IPS-18c (cell line): ENCODE measurements around the gene ABI3BP.

Source experiments
- H3K4me3 ChIP-seq: 2 replicates; pipeline ENCODE4 v1.7.0; 2013; ENCODE audit warnings: low read depth, mild to moderate bottlenecking, low read length, moderate library complexity; ENCODE audit not compliant: insufficient read depth
- H3K9me3 ChIP-seq: one replicate; pipeline ENCODE4 v1.6.1; 2013; ENCODE audit warnings: mild to moderate bottlenecking, low read length, moderate library complexity; ENCODE audit not compliant: control insufficient read depth, insufficient read depth

The ABI3BP gene

GRCh38 chr3:100831629-100832028 lies 161.6 kb downstream of the ABI3BP start:
- Histone ChIP-seq H3K4me3 (no peak overlapping the region), H3K9me3 (no peaks in the 10 kb centered on the region)

- Histone ChIP-seq H3K4me3 (no peak overlapping the region), H3K9me3 (no peaks in the 10 kb centered on the region)
Observed at GRCh38 chr3:100830931-100831330, 162.3 kb downstream of the ABI3BP start.

- no peaks in the 10 kb centered on the region for H3K9me3 ChIP-seq
Observed at GRCh38 chr3:100825574-100825973, 167.6 kb downstream of the ABI3BP start.

GRCh38 chr3:100815583-100815982 lies 177.6 kb downstream of the ABI3BP start:
- no peak overlapping the region for H3K4me3 ChIP-seq

More at GRCh38 chr3:100825574-100825973, 167.6 kb downstream of the ABI3BP start:
- H3K4me3 ChIP-seq, result no peak overlapping the region

GRCh38 chr3:100813828-100814227 lies 179.4 kb downstream of the ABI3BP start:
- Histone ChIP-seq H3K4me3 (no peak overlapping the region), H3K9me3 (no peaks in the 10 kb centered on the region)

More at GRCh38 chr3:100815583-100815982, 177.6 kb downstream of the ABI3BP start:
- no peaks in the 10 kb centered on the region for H3K9me3 ChIP-seq

DNA sequence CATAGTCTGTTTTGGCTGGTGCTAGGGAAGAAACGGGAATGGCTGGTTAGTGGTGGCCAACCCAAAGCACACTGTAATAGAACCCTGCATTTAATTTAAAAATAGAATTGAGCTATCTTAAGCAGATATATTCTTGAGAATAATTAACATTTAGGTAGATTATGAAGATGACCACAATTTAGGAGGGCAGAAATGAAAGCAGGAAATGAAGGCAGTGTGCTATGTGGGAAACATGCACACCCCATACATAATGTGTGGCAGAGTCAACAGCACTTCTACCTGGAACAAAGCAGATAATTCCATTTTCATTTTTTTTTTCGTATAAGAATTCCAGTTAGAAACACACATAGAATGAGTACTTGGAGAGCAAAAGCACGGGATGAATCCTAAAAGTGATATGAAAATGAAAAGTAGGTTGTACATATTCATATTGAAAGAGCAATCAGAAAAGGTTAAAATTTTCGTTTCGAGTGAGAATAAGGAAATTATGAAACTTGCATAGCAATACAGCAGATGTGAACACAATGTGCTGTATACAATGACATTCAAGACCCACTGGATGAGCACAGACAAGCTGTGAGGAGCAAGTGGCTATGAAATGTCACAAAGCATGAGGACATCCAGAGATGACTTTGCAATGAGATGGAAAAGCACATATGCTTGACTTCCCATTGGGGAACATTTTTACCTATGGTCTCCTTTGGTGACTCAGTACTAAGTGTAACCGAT lies 181.3 kb downstream of the ABI3BP start:
- no peak overlapping the region for H3K4me3 ChIP-seq
- H3K9me3 ChIP-seq, result no peaks in the 10 kb centered on the region

DNA sequence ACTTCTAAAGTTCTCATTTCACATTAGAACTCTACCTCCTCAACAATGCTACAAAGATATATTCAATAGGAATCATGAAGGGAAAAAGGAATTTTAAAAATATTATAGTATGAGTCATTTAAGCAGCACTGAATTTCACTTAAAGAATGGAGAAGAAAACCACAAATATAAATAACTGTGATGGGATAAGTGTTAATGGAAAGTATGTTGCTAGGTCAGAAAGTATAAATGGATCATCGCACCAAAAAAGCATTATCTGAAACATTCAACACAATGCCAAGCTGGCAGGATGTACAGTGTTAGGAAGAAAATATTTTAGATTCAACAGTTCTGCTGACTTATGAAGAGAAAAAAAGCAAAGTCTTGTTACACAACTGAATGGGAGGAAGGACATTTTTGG lies 182.6 kb downstream of the ABI3BP start:
- Histone ChIP-seq H3K9me3 (no peaks in the 10 kb centered on the region), H3K4me3 (no peak overlapping the region)

- Histone ChIP-seq H3K4me3 (no peak overlapping the region), H3K9me3 (no peaks in the 10 kb centered on the region)
Observed at GRCh38 chr3:100804631-100805030, 188.6 kb downstream of the ABI3BP start.

DNA sequence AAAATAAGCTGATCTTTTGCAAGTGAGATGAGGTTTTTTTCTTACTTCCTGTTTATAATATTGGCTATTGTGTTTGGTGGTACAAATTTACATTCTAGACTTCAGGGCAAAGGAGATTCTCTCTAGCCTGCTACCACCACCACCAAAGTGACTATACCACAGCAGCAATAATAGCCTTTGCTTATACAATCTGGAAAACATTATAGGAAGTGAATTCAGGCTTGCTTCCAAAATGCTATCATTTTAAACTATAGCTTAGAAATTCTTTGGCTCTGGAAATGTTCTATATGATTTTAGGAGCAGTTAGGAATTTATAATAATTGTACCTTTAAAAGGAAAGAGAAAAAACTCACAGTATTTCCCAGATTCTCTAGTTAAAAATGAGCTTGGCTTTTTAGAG lies 189.5 kb downstream of the ABI3BP start:
- Histone ChIP-seq H3K9me3 (no peaks in the 10 kb centered on the region), H3K4me3 (no peak overlapping the region)

DNA sequence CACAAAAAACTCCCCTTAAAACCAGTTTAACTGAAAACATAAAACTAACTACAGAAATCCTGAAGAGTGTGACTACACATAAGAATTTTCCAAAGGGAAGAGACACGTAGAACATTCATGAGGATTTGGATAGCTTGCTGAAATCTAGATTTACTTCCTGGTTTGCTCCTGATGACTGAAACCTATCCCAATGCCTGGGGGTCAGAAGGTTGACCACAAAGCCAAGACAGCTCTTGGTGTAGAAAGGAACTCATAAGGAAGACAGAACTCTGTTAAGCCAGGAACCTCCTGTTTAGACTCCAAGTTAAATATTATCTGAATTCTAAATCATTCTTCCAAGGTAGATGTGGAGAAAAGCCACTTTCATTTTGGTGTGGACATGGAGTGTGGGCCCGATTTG lies 191.1 kb downstream of the ABI3BP start:
- no peak overlapping the region for H3K4me3 ChIP-seq

DNA sequence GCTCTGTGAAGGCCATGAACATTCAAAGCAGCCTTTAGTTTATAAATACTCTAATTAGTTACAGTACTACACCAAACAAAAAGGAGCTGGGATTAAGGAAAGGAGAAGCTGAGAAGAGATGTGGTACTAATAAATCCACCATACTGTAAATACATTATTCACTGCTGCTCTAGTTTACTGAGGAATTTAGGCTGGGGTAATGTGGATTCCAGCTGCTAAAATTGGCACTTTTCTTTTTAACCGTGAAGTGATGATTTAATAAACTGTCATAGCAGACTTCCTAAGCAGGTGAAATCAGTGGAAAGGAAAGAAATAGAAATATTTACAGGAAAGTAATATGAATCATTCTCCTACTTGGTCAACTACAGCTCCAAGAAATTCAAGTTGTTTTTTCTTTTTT lies 195.2 kb downstream of the ABI3BP start:
- no peaks in the 10 kb centered on the region for H3K9me3 ChIP-seq
- no peak overlapping the region for H3K4me3 ChIP-seq

More for the DNA sequence above, 191.1 kb downstream of the ABI3BP start:
- no peaks in the 10 kb centered on the region for H3K9me3 ChIP-seq

DNA sequence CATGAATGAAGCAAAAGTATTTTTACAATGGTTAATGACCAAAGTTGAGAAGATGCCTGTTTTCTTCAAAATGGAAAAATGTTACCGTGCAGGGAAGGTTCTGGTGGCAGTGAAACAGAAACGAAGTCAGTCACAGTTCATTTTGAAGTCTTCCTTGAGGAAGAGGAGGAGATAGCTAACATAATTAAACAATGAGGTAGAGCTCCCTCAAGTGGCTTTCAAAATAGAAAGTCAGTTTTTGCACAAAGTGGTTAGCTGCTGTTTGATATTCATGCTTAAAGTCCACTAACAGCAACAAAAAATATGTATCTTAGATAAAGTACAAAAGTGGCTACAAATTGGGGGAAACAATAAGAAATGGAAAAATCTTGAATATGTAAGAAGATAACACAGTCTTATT lies 196.7 kb downstream of the ABI3BP start:
- Histone ChIP-seq H3K9me3 (no peaks in the 10 kb centered on the region), H3K4me3 (no peak overlapping the region)

- no peaks in the 10 kb centered on the region for H3K9me3 ChIP-seq
- no peak overlapping the region for H3K4me3 ChIP-seq
Observed at GRCh38 chr3:100789579-100789978, 203.6 kb downstream of the ABI3BP start.

DNA sequence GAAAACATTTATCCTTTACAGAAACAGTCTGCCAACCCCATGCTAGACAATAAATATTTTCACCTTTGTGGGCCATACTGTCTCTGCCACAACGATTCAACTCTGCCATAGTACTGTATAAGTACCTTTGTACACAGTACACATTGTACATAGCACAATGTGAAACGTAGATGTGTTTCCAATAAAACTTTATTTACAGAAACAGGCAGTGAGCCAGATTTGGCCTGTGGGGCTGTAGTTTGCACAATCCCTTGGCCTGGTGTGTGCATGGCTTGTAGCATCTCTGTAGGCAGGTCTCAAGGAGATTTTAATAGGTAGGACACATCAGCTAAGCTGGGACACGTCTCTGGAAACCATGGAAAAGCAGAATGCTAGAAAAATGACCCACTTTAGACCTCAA lies 209.6 kb downstream of the ABI3BP start:
- Histone ChIP-seq H3K9me3 (no peaks in the 10 kb centered on the region), H3K4me3 (no peak overlapping the region)

GRCh38 chr3:100782906-100783305 lies 210.3 kb downstream of the ABI3BP start:
- Histone ChIP-seq H3K9me3 (no peaks in the 10 kb centered on the region), H3K4me3 (no peak overlapping the region)

- Histone ChIP-seq H3K4me3 (no peak overlapping the region), H3K9me3 (no peaks in the 10 kb centered on the region)
Observed at GRCh38 chr3:100782348-100782747, 210.9 kb downstream of the ABI3BP start.

GRCh38 chr3:100781301-100781700 lies 211.9 kb downstream of the ABI3BP start:
- Histone ChIP-seq H3K9me3 (no peaks in the 10 kb centered on the region), H3K4me3 (no peak overlapping the region)

DNA sequence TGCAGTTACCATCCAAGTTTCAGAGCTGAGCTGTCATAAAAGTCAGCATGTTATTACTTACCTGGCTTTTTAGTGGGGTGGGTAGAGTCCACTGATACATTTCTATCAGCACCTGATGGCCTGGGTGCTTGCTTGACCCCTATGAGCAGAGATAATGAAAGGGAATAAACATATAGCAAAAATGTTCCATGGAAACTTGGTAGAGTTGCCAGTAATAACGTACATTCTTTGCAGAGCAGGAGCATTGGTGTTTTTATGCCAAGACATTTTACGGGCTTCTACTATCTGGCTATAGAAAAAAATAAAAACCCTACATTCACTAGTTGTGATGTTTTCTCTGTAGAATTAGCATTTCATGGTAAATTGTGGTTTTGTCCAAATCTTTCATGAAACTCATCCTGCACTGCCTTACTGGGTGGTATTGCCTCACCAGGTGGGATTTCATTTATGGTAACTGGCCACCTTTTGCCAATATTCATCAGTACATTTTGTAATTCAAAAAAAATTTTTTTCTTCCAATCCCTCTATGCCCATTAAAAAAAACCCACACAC lies 213.1 kb downstream of the ABI3BP start:
- Histone ChIP-seq H3K9me3 (no peaks in the 10 kb centered on the region), H3K4me3 (no peak overlapping the region)

DNA sequence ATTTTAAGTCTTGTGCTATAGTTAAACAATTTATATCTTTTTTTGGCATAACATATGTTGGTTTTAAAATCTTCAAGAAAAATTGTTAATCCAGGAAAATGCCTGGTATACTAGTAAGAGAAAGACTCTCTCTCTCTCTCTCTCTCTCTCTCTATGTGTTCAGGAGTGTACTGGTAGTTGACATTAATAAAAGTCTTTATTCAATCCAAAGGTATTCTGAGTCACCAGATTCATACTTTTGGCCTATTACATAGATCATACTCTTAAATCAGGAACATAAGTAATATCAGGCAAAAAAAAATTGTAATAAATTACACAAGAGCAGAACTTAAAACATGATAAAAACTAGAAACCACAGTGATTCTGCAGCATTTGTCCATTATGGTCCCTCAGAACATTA lies 213.7 kb downstream of the ABI3BP start:
- Histone ChIP-seq H3K4me3 (no peak overlapping the region), H3K9me3 (no peaks in the 10 kb centered on the region)
